Endothelial cell of umbilical vein (primary cell): ENCODE data around the gene DNASE1. TPM values are rescaled to one million over a fixed set of nuclear protein-coding genes. Genes with fewer than 3 reads are reported as not detected.

Source experiments
- BruUV-seq: library from RNA; stranded (reverse); fragments of 400-500 nt; replicated peaks from 2 replicates; lab custom pipeline; 2021; lab: Mats Ljungman, UMichigan
- CTCF ChIA-PET: fragments of 300-600, 350-600 bp; sonication (Branson Sonifier 250); formaldehyde crosslinking; loops from one replicate; lab custom pipeline; 2021; ENCODE audit warnings: antibody characterized with exemption, inconsistent platforms; lab: Charles Lee
- POLR2A ChIA-PET: fragments of 300-600, 350-600 bp; sonication (Branson Sonifier 250); formaldehyde crosslinking; loops from one replicate; lab custom pipeline; 2021; ENCODE audit warnings: antibody characterized with exemption, inconsistent platforms; lab: Charles Lee
- DNase-seq: peaks from one replicate; pipeline ENCODE4 v3.0.0-alpha.2; 2011; ENCODE audit warnings: low read depth, low spot score
- FAIRE-seq: peaks from 2 replicates; lab custom pipeline; 2011; peaks lifted over from hg19 to GRCh38; lab: Jason Lieb, UNC
- H2AFZ ChIP-seq: 2 replicates; pipeline ENCODE4 v1.6.0; 2012; ENCODE audit warnings: low read depth, low read length, control low read depth, inconsistent platforms
- H3K27ac ChIP-seq: 2 replicates; pipeline ENCODE4 v1.5.1; 2011; ENCODE audit warnings: low read depth, mild to moderate bottlenecking, control low read depth, low read length, moderate library complexity; ENCODE audit not compliant: insufficient read depth
- H3K27me3 ChIP-seq, 2 experiments: 2 replicates each; pipeline versions ENCODE4 v1.6.0 to v1.6.1; 2011; ENCODE audit warnings: low read length in 2 of 2, mixed read lengths in 1 of 2; ENCODE audit not compliant: control insufficient read depth in 2 of 2, insufficient read depth in 2 of 2
- H3K36me3 ChIP-seq, 2 experiments: 2 replicates in 1 of 2; 3 replicates in 1 of 2; pipeline ENCODE4 v1.5.1; 2011; ENCODE audit warnings: low read length in 2 of 2, mild to moderate bottlenecking in 1 of 2, moderate library complexity in 1 of 2; ENCODE audit not compliant: control insufficient read depth in 2 of 2, insufficient read depth in 2 of 2; ENCODE audit errors: extremely low read depth in 1 of 2
- H3K4me1 ChIP-seq: 3 replicates; pipeline ENCODE4 v1.5.1; 2011; ENCODE audit warnings: mild to moderate bottlenecking, low read length; ENCODE audit not compliant: control insufficient read depth, insufficient read depth; ENCODE audit errors: extremely low read depth
- H3K4me2 ChIP-seq: 2 replicates; pipeline ENCODE4 v1.6.1; 2011; ENCODE audit warnings: low read length, control low read depth, mixed read lengths; ENCODE audit not compliant: insufficient read depth
- H3K4me3 ChIP-seq, 3 experiments: fragments of 200-600 bp in 1 of 3; sonication (generic), shearing (Covaris generic) in 1 of 3; replicated peaks in 1 of 3; 2 replicates each; pipeline ENCODE4 v1.5.1; 2011 to 2016; ENCODE audit warnings: control low read depth in 3 of 3, low read length in 3 of 3, mild to moderate bottlenecking in 2 of 3, inconsistent platforms in 1 of 3, low read depth in 1 of 3, moderate library complexity in 1 of 3; ENCODE audit not compliant: insufficient read depth in 1 of 3
- H3K79me2 ChIP-seq: 2 replicates; pipeline ENCODE4 v1.6.0; 2012; ENCODE audit warnings: low read length, inconsistent platforms; ENCODE audit not compliant: control insufficient read depth, insufficient read depth
- H3K9ac ChIP-seq: replicated peaks from 2 replicates; pipeline ENCODE3; 2011; ENCODE audit warnings: low read length, control low read depth; ENCODE audit not compliant: insufficient read depth; ENCODE audit errors: extremely low read depth
- H3K9me1 ChIP-seq: replicated peaks from 3 replicates; pipeline ENCODE4 v1.6.0; 2011; ENCODE audit warnings: mild to moderate bottlenecking, low read length; ENCODE audit not compliant: control insufficient read depth, insufficient read depth; ENCODE audit errors: extremely low read depth
- H3K9me3 ChIP-seq: replicated peaks from 2 replicates; pipeline ENCODE4 v1.5.1; 2012; ENCODE audit warnings: low read length, inconsistent platforms; ENCODE audit not compliant: control insufficient read depth, insufficient read depth
- H4K20me1 ChIP-seq: replicated peaks from 2 replicates; pipeline ENCODE3; 2011; ENCODE audit warnings: mild to moderate bottlenecking, low read length; ENCODE audit not compliant: control insufficient read depth, insufficient read depth; ENCODE audit errors: extremely low read depth
- CTCF ChIP-seq, 2 donors: IDR thresholded peaks; 1 replicate in 1 of 2; 2 replicates in 1 of 2; pipeline ENCODE4 v1.5.1; 2011; ENCODE audit warnings: low read length in 2 of 2, mild to moderate bottlenecking in 2 of 2, moderate library complexity in 2 of 2, control low read depth in 1 of 2, inconsistent platforms in 1 of 2, low read depth in 1 of 2; ENCODE audit not compliant: insufficient read depth in 1 of 2; ENCODE audit errors: extremely low read depth in 1 of 2
- EZH2 ChIP-seq: IDR thresholded peaks from 2 replicates; pipeline ENCODE4 v1.6.1; 2012; ENCODE audit warnings: borderline replicate concordance, low read depth, mild to moderate bottlenecking, moderate library complexity, low read length, inconsistent platforms; ENCODE audit not compliant: severe bottlenecking
- FOS ChIP-seq: IDR thresholded peaks from 2 replicates; pipeline ENCODE4 v1.6.1; 2011; ENCODE audit warnings: mild to moderate bottlenecking, low read length, moderate library complexity, borderline replicate concordance; ENCODE audit not compliant: insufficient read depth
- GATA2 ChIP-seq: IDR thresholded peaks from 2 replicates; pipeline ENCODE4 v1.7.0; 2011; ENCODE audit warnings: low read depth, mild to moderate bottlenecking, moderate library complexity, mixed read lengths, low read length; ENCODE audit not compliant: insufficient read length, insufficient read depth
- JUN ChIP-seq: IDR thresholded peaks from 2 replicates; pipeline ENCODE4 v1.6.1; 2011; ENCODE audit warnings: borderline replicate concordance, low read depth; ENCODE audit not compliant: insufficient read length, insufficient read depth
- MYC ChIP-seq: IDR thresholded peaks from one replicate; pipeline ENCODE4 v1.6.1; 2011; ENCODE audit warnings: mild to moderate bottlenecking, low read depth, low read length
- POLR2A ChIP-seq: IDR thresholded peaks from 2 replicates; pipeline ENCODE4 v1.6.1; 2012; ENCODE audit warnings: low read depth, mild to moderate bottlenecking, control low read depth, low read length
- POLR2AphosphoS5 ChIP-seq: IDR thresholded peaks from 2 replicates; pipeline ENCODE4 v1.6.1; 2012; ENCODE audit warnings: low read depth, mild to moderate bottlenecking, control low read depth, low read length, moderate library complexity; ENCODE audit not compliant: insufficient read depth
- dilution Hi-C: fragments of 300-500 bp; cut with MboI; formaldehyde crosslinking; loops from one replicate; pipeline ENCODE4 v1.15.0; 2019; ENCODE audit warnings: low sequenced_read_pairs; ENCODE audit not compliant: extremely low pct_ligation_motif_present
- intact Hi-C: fragments of 100-400 bp; cut with micrococcal nuclease; formaldehyde crosslinking; loops from one replicate; pipeline ENCODE4 v1.10.0; 2022
- polyA plus RNA-seq, 4 experiments: library from polyadenylated mRNA; depleted of rRNA in 3 of 4; stranded (reverse) in 3 of 4; unstranded in 1 of 4; fragments of >200 nt; gene quantifications; 2 replicates each; pipeline versions ENCODE4 v1.2.1 to v1.2.3, GENCODE V29; 2011 to 2012; ENCODE audit warnings: missing spikeins in 1 of 4
- total RNA-seq: library from RNA; stranded (reverse); gene quantifications from 2 replicates; pipeline ENCODE4 v1.2.3, GENCODE V29; 2021
- TF ChIP-seq, protein P1 (sequence below): IDR thresholded peaks from 2 replicates; pipeline ENCODE4 v1.6.1; 2011; ENCODE audit not compliant: insufficient read depth, insufficient read length

Gene DNASE1
- total and polyA plus RNA-seq, 2 donors (not counting 3 experiments of a cell fraction or from before 2014, with no cell fraction given): 11.1 to 13.5 TPM

DNA sequence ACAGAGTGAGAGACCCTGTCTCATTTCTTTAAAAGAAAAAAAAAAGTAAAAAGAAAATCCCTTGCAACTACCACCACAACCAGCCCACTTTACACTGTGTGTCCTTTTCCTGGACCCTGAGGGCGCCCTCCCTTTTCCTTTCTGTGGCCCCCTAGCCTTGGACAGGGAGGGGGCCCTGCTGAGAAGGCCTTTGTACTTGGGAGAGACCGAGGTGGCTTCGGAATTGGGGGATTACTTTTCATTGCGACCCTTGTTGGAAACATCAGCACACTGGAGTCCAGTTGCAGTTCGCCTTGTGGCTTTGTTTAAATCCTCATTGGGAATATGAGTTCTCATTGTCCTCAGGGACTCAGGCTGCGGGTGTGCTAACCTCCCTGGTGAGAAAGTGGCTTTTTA lies 9.4 kb upstream of the DNASE1 start:
- no TSS peak for BruUV-seq
- CTCF ChIA-PET: no interaction called here
- Histone ChIP-seq H3K9me1 (no peaks in the 10 kb centered on the region), H3K9ac (no peak overlapping the region), H3K9me3 (no peaks in the 10 kb centered on the region), H3K4me3 (no peak overlapping the region), H3K27me3 (no peaks in the 10 kb centered on the region), H3K36me3 (peaks cover 0 to 2% of the 10 kb centered on the region in 2 experiments), H3K79me2 (no peaks in the 10 kb centered on the region), H3K27ac (no peak overlapping the region), H3K4me1 (peaks cover 9% of the 10 kb centered on the region), H4K20me1 (no peaks in the 10 kb centered on the region), H3K4me2 (no peak overlapping the region), H2AFZ (no peak overlapping the region)
- no peak for TF ChIP-seq GATA2
- TF ChIP-seq EZH2: no peak
- TF ChIP-seq, protein P1, sequence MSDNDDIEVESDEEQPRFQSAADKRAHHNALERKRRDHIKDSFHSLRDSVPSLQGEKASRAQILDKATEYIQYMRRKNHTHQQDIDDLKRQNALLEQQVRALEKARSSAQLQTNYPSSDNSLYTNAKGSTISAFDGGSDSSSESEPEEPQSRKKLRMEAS: no peak
- no peak for TF ChIP-seq MYC
- no peak for TF ChIP-seq CTCF (IDR thresholded peaks at IDR 0.05; ENCODE audit: extremely low read depth in 1 of 2, insufficient read depth in 1 of 2, low read depth in 1 of 2, low read length in 2 of 2)
- TF ChIP-seq POLR2AphosphoS5: no peak
- TF ChIP-seq FOS: no peak
- no peak for TF ChIP-seq POLR2A
- TF ChIP-seq JUN: no peak
- dilution Hi-C loops (no loop called here), intact Hi-C loops (no loop called here)
- DNase-seq (no peak), FAIRE-seq (no peak)
- POLR2A ChIA-PET: no interaction called here
